ENCODE data around the gene ZNF689.
A peak's percentile ranks its signal among the peaks of the same experiment; 100 is the strongest.

The ZNF689 gene

DNA sequence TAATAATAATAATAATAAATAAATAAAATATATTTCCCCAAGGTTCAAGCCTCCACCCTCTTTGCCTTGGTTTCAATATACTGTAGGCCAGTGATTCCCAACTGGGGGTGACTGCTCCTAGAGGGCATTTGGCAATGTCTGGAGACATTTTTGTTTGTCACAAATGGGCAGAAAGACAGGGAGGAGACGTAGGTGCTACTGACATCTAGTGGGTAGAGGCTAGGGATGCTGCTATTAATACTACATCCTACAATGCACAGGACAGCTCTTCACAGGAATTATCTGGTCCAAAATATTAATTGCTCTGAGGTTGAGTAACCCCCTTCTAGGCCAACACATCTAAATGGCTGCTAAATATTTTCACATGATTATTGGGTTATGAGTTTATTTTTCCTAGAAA is 27.8 kb upstream of the ZNF689 start (continued):
- TF ChIP-seq, protein P1, sequence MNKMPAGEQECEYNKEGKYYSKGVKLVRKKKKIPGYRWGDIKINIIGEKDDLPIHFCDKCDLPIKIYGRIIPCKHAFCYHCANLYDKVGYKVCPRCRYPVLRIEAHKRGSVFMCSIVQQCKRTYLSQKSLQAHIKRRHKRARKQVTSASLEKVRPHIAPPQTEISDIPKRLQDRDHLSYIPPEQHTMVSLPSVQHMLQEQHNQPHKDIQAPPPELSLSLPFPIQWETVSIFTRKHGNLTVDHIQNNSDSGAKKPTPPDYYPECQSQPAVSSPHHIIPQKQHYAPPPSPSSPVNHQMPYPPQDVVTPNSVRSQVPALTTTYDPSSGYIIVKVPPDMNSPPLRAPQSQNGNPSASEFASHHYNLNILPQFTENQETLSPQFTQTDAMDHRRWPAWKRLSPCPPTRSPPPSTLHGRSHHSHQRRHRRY (tag by site-specific recombination; IDR thresholded peaks at IDR 0.05): no peak
- TF ChIP-seq ZNF335 (tag by site-specific recombination; conservative IDR thresholded peaks at IDR 0.05): 0 out of 2 replicates have a peak, but pooled peaks have one; percentile 24
- no peak for TF ChIP-seq KLF7 (tag by site-specific recombination; IDR thresholded peaks at IDR 0.05; ENCODE audit: borderline replicate concordance)
- no peak for TF ChIP-seq ZNF558 (tag by site-specific recombination; IDR thresholded peaks at IDR 0.05)
- no peak for TF ChIP-seq ZNF146 (tag by site-specific recombination; IDR thresholded peaks at IDR 0.05)
- TF ChIP-seq REPIN1 (tag by site-specific recombination; IDR thresholded peaks at IDR 0.05; ENCODE audit: low read depth): no peak
- TF ChIP-seq TCF7L2 (IDR thresholded peaks at IDR 0.05; ENCODE audit: borderline replicate concordance, low read depth, low read length): no peak
- TF ChIP-seq ZNF777 (tag by site-specific recombination; IDR thresholded peaks at IDR 0.05; ENCODE audit: borderline replicate concordance): no peak
- TF ChIP-seq ZBTB7A (tag by site-specific recombination; IDR thresholded peaks at IDR 0.05; ENCODE audit: low read depth): no peak
- no peak for TF ChIP-seq ZBTB21 (tag by site-specific recombination; IDR thresholded peaks at IDR 0.05)
- TF ChIP-seq ZSCAN30 (tag by site-specific recombination; IDR thresholded peaks at IDR 0.05): no peak
- no peak for TF ChIP-seq ZNF791 (tag by site-specific recombination; IDR thresholded peaks at IDR 0.05)
- no peak for TF ChIP-seq KLF9 (tag by site-specific recombination; IDR thresholded peaks at IDR 0.05; ENCODE audit: low read depth)
- TF ChIP-seq, protein P2, sequence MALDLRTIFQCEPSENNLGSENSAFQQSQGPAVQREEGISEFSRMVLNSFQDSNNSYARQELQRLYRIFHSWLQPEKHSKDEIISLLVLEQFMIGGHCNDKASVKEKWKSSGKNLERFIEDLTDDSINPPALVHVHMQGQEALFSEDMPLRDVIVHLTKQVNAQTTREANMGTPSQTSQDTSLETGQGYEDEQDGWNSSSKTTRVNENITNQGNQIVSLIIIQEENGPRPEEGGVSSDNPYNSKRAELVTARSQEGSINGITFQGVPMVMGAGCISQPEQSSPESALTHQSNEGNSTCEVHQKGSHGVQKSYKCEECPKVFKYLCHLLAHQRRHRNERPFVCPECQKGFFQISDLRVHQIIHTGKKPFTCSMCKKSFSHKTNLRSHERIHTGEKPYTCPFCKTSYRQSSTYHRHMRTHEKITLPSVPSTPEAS (tag by site-specific recombination; IDR thresholded peaks at IDR 0.05): no peak
- TF ChIP-seq ZNF155 (tag by site-specific recombination; IDR thresholded peaks at IDR 0.05): no peak
- no peak for TF ChIP-seq SCRT2 (tag by site-specific recombination; IDR thresholded peaks at IDR 0.05)
- TF ChIP-seq, protein P3, sequence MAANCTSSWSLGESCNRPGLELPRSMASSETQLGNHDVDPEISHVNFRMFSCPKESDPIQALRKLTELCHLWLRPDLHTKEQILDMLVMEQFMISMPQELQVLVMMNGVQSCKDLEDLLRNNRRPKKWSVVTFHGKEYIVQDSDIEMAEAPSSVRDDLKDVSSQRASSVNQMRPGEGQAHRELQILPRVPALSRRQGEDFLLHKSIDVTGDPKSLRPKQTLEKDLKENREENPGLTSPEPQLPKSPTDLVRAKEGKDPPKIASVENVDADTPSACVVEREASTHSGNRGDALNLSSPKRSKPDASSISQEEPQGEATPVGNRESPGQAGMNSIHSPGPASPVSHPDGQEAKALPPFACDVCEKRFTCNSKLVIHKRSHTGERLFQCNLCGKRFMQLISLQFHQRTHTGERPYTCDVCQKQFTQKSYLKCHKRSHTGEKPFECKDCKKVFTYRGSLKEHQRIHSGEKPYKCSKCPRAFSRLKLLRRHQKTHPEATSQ (tag by site-specific recombination; IDR thresholded peaks at IDR 0.05): no peak
- no peak for TF ChIP-seq ZNF629 (tag by site-specific recombination; IDR thresholded peaks at IDR 0.05)
- TF ChIP-seq ZEB2 (tag by site-specific recombination; IDR thresholded peaks at IDR 0.05): peak; percentile 18; the same call in 1 of the 2 replicates
- TF ChIP-seq SP2 (tag by site-specific recombination; IDR thresholded peaks at IDR 0.05): no peak
- no peak for TF ChIP-seq ZNF600 (tag by site-specific recombination; IDR thresholded peaks at IDR 0.05)
- TF ChIP-seq, protein P4, sequence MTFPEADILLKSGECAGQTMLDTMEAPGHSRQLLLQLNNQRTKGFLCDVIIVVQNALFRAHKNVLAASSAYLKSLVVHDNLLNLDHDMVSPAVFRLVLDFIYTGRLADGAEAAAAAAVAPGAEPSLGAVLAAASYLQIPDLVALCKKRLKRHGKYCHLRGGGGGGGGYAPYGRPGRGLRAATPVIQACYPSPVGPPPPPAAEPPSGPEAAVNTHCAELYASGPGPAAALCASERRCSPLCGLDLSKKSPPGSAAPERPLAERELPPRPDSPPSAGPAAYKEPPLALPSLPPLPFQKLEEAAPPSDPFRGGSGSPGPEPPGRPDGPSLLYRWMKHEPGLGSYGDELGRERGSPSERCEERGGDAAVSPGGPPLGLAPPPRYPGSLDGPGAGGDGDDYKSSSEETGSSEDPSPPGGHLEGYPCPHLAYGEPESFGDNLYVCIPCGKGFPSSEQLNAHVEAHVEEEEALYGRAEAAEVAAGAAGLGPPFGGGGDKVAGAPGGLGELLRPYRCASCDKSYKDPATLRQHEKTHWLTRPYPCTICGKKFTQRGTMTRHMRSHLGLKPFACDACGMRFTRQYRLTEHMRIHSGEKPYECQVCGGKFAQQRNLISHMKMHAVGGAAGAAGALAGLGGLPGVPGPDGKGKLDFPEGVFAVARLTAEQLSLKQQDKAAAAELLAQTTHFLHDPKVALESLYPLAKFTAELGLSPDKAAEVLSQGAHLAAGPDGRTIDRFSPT (tag by site-specific recombination; IDR thresholded peaks at IDR 0.05): no peak
- TF ChIP-seq ZNF768 (tag by site-specific recombination; IDR thresholded peaks at IDR 0.05): no peak
- TF ChIP-seq, protein P5, sequence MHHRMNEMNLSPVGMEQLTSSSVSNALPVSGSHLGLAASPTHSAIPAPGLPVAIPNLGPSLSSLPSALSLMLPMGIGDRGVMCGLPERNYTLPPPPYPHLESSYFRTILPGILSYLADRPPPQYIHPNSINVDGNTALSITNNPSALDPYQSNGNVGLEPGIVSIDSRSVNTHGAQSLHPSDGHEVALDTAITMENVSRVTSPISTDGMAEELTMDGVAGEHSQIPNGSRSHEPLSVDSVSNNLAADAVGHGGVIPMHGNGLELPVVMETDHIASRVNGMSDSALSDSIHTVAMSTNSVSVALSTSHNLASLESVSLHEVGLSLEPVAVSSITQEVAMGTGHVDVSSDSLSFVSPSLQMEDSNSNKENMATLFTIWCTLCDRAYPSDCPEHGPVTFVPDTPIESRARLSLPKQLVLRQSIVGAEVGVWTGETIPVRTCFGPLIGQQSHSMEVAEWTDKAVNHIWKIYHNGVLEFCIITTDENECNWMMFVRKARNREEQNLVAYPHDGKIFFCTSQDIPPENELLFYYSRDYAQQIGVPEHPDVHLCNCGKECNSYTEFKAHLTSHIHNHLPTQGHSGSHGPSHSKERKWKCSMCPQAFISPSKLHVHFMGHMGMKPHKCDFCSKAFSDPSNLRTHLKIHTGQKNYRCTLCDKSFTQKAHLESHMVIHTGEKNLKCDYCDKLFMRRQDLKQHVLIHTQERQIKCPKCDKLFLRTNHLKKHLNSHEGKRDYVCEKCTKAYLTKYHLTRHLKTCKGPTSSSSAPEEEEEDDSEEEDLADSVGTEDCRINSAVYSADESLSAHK (tag by site-specific recombination; IDR thresholded peaks at IDR 0.05): no peak
- TF ChIP-seq, protein P6, sequence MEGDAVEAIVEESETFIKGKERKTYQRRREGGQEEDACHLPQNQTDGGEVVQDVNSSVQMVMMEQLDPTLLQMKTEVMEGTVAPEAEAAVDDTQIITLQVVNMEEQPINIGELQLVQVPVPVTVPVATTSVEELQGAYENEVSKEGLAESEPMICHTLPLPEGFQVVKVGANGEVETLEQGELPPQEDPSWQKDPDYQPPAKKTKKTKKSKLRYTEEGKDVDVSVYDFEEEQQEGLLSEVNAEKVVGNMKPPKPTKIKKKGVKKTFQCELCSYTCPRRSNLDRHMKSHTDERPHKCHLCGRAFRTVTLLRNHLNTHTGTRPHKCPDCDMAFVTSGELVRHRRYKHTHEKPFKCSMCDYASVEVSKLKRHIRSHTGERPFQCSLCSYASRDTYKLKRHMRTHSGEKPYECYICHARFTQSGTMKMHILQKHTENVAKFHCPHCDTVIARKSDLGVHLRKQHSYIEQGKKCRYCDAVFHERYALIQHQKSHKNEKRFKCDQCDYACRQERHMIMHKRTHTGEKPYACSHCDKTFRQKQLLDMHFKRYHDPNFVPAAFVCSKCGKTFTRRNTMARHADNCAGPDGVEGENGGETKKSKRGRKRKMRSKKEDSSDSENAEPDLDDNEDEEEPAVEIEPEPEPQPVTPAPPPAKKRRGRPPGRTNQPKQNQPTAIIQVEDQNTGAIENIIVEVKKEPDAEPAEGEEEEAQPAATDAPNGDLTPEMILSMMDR (tag by site-specific recombination; IDR thresholded peaks at IDR 0.05): peak; percentile 75
- TF ChIP-seq, protein P7, sequence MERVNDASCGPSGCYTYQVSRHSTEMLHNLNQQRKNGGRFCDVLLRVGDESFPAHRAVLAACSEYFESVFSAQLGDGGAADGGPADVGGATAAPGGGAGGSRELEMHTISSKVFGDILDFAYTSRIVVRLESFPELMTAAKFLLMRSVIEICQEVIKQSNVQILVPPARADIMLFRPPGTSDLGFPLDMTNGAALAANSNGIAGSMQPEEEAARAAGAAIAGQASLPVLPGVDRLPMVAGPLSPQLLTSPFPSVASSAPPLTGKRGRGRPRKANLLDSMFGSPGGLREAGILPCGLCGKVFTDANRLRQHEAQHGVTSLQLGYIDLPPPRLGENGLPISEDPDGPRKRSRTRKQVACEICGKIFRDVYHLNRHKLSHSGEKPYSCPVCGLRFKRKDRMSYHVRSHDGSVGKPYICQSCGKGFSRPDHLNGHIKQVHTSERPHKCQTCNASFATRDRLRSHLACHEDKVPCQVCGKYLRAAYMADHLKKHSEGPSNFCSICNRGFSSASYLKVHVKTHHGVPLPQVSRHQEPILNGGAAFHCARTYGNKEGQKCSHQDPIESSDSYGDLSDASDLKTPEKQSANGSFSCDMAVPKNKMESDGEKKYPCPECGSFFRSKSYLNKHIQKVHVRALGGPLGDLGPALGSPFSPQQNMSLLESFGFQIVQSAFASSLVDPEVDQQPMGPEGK (tag by site-specific recombination; IDR thresholded peaks at IDR 0.05): 0 out of 2 replicates have a peak, but pooled peaks have one; percentile 15
- no peak for TF ChIP-seq ZNF664 (tag by site-specific recombination; IDR thresholded peaks at IDR 0.05)
- no peak for TF ChIP-seq ZNF19 (tag by site-specific recombination; IDR thresholded peaks at IDR 0.05; ENCODE audit: low read depth)
- no peak for TF ChIP-seq RBAK (tag by site-specific recombination; IDR thresholded peaks at IDR 0.05)
- no peak for TF ChIP-seq ZNF404 (tag by site-specific recombination; IDR thresholded peaks at IDR 0.05)

All from HEK293 (cell line).